GM12874 (cell line): ENCODE data around the gene NOL6.

Experiments used
- TF ChIP-seq, protein P1 (sequence below): IDR thresholded peaks from 2 replicates; pipeline ENCODE4 v1.5.1; 2011; ENCODE audit warnings: low read depth, mild to moderate bottlenecking, control low read depth, low read length, moderate library complexity; ENCODE audit not compliant: insufficient read depth

NOL6 gene

GRCh38 chr9:33455945-33456344, 17.8 kb downstream of the NOL6 start:
- TF ChIP-seq, protein P1, sequence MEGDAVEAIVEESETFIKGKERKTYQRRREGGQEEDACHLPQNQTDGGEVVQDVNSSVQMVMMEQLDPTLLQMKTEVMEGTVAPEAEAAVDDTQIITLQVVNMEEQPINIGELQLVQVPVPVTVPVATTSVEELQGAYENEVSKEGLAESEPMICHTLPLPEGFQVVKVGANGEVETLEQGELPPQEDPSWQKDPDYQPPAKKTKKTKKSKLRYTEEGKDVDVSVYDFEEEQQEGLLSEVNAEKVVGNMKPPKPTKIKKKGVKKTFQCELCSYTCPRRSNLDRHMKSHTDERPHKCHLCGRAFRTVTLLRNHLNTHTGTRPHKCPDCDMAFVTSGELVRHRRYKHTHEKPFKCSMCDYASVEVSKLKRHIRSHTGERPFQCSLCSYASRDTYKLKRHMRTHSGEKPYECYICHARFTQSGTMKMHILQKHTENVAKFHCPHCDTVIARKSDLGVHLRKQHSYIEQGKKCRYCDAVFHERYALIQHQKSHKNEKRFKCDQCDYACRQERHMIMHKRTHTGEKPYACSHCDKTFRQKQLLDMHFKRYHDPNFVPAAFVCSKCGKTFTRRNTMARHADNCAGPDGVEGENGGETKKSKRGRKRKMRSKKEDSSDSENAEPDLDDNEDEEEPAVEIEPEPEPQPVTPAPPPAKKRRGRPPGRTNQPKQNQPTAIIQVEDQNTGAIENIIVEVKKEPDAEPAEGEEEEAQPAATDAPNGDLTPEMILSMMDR, result no peak

DNA sequence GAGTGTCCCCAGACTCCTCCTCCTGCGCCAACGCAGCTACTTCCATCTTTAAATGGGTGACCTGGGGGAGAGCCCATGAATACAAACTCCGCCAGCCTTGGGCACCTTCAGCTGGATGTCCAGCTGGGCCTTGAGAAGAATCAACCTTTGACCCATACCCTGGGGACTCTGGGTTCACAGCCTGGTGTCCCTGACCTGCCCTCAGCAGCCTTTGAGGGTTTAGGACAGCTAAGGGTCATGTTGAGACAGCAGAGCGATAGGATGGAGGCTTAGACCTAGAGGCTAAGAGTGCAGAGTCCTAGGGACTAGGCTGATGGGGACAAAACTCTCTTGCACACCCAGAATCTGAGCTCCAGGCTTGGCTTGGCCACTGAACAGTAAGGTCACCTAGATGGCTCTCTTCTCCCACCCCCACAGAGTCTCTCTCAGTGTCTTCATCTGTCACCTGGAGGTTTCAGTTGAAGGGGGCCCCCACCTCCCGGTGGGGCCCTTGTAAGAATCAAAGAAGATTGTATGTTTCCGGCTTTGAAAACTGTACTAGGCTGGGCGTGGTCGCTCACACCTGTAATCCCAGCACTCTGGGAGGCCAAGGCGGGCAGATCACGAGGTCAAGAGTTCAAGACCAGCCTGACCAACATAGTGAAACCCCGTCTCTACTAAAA, 19.6 kb downstream of the NOL6 start:
- TF ChIP-seq, protein P1, result no peak

DNA sequence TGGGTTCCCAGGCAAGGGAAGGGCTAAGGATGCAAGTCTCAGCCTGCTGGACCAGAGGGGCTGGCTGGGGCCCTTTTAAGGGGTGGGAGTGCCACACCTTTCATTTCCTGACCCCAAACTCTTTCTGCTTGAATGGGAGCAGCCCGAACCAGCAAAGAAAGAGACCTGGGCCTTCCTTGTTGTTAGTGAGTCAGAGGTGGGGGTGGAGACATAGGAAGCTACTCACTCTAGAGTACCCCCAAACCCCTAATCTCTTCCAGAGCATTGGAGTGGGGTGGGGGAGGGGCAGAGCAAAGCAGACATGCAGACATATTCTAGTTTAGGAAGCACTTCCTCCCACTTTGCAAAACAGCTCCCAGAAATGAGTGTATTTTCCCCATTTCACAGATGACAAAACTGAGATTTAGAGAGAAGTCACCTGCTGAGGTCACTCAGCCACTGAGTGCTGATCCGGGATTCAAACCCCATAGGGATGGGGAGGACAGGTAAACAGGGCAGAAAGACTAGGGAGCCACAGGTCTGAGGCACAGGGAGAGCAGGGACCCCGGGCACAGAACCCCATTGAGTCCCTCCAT, 20.4 kb downstream of the NOL6 start:
- TF ChIP-seq, protein P1, result no peak

- TF ChIP-seq, protein P1, result peak; percentile 85
These were observed 20.9 kb downstream of the NOL6 start for GRCh38 chr9:33452828-33453271.

- TF ChIP-seq, protein P1, result no peak
These were observed 23.0 kb downstream of the NOL6 start for GRCh38 chr9:33450621-33451146.

DNA sequence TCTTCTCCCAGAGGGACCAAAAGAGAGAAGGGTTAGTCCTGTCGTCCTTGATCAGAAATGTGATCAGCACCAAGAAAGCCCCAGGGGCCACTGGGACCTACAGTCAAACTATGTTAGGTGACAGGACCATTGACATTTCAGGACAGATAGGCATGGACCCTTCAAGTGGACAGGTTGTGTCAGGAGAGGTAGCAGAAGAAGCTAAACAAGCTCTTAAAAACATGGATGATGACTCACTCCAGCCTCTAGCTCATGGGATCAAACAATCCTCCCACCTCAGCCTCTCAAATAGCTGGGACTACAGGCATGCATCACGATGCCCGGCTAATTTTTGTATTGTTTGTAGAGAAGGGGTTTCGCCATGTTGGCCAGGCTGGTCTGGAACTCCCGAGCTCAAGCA, 24.0 kb downstream of the NOL6 start:
- TF ChIP-seq, protein P1, result no peak

DNA sequence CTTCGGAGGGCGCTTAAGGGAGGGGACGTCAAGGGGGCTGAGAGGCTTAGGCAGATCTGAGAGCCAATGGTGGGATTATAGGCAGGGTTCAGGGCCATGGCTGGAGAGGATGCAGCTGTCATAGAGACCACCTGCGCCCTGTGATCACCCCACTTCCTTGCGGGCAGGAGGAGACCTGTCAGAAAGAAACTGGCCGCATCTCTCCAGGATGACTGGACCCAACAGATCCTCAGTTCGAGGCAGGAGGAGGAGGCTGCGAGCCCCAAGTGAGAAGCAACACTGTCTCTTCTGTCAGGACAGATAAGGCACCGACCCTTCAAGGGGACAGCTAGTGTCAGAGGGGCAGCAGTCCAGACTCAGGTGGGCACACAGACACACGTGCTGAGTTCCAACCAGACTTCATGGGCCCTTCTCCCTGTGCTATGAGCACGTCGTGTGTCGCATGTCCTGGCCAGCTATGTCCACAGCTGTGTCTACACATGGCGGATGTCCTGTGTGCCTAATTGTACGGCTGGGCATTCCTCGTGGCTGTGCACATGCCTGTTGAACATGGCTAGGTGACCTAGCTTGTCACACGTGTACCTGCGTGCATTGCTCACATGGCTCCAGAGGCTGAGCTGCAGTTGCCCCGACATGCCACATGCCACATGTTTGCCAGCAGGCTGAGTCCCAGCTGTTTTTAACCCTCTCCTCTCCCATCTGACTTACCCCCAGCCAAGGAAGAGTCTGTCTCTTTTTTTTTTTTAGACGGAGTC, 25.7 kb downstream of the NOL6 start:
- TF ChIP-seq, protein P1, result no peak
